Measurements from ENCODE around the gene ANP32B. TPM values are rescaled to one million over a fixed set of nuclear protein-coding genes. Genes with fewer than 3 reads are reported as not detected.
A peak's percentile ranks its signal among the peaks of the same experiment; 100 is the strongest.

The ANP32B gene
- total RNA-seq, 3 donors from 2014 or later = 37.0 to 54.7 (median 44.0) TPM

DNA sequence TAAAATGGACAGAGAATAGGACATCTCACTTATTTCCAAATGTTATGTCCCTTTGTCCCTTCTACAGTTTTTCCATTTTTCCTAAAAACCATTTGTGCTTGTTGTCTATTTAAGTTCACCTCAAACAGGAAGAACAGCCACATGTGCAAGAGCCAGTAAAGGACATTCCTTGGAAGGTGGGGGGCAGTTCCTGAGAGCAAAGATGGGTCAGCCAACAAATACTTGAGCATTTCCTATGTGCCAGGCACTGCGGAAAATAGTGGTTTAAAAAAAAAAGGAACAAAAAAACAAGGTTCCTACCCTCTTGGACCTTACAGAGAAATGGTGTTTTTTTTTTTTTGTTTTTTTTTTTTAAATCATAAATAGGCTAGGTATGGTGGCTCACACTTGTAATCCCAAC lies 26.8 kb downstream of the ANP32B start:
- intact Hi-C loops (cut with DNase I; ENCODE audit: low total_unique reads) = no loop called here
- H3K27me3 ChIP-seq = no peaks in the 10 kb centered on the region
- no peak overlapping the region for H3K4me3 ChIP-seq
- peak overlapping the region; percentile 6 to 40 for H3K27ac ChIP-seq
- no peaks in the 10 kb centered on the region for H3K9me3 ChIP-seq
- DNase-seq (ENCODE audit: low spot score in 2 of 2) = peak in 1 of 2 donors; percentile 60
- no peaks in the 10 kb centered on the region for H3K4me1 ChIP-seq
- no peak for TF ChIP-seq POLR2A (IDR thresholded peaks at IDR 0.05)
- TF ChIP-seq, protein P1, sequence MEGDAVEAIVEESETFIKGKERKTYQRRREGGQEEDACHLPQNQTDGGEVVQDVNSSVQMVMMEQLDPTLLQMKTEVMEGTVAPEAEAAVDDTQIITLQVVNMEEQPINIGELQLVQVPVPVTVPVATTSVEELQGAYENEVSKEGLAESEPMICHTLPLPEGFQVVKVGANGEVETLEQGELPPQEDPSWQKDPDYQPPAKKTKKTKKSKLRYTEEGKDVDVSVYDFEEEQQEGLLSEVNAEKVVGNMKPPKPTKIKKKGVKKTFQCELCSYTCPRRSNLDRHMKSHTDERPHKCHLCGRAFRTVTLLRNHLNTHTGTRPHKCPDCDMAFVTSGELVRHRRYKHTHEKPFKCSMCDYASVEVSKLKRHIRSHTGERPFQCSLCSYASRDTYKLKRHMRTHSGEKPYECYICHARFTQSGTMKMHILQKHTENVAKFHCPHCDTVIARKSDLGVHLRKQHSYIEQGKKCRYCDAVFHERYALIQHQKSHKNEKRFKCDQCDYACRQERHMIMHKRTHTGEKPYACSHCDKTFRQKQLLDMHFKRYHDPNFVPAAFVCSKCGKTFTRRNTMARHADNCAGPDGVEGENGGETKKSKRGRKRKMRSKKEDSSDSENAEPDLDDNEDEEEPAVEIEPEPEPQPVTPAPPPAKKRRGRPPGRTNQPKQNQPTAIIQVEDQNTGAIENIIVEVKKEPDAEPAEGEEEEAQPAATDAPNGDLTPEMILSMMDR (IDR thresholded peaks at IDR 0.05) = no peak
- TF ChIP-seq POLR2AphosphoS5 (IDR thresholded peaks at IDR 0.05) = peak in 1 of 3 donors; percentile 68
- H3K36me3 ChIP-seq = no peaks in the 10 kb centered on the region

DNA sequence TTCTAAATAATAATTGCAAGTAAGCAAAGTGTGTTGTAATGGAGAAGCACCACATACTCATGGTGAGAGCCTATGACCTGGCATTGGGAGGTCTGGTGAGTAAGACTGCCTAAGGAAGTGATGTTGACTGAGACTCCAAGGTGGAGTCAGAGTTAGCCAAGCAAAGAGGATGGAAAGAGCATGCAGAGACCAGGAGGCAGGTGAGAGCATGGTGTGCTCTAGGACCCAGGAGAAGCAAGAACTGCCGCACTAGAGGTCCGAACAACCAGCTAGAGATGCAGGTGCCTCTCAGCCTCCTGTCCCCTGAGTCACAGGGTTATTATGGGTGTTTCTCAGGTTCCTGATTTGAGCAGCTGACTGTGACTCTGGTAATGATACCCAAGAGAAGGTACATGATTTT lies 27.3 kb downstream of the ANP32B start:
- DNase-seq (ENCODE audit: low spot score in 2 of 2) = no peak
- Histone ChIP-seq H3K36me3 (no peaks in the 10 kb centered on the region), H3K9me3 (no peaks in the 10 kb centered on the region), H3K4me1 (no peaks in the 10 kb centered on the region), H3K27ac (peak overlapping the region in 1 of 2 donors; percentile 6), H3K4me3 (no peak overlapping the region), H3K27me3 (no peaks in the 10 kb centered on the region)
- intact Hi-C loops (cut with DNase I; ENCODE audit: low total_unique reads) = no loop called here
- TF ChIP-seq, protein P1 (IDR thresholded peaks at IDR 0.05) = no peak
- no peak for TF ChIP-seq POLR2A (IDR thresholded peaks at IDR 0.05)
- no peak for TF ChIP-seq POLR2AphosphoS5 (IDR thresholded peaks at IDR 0.05)

DNA sequence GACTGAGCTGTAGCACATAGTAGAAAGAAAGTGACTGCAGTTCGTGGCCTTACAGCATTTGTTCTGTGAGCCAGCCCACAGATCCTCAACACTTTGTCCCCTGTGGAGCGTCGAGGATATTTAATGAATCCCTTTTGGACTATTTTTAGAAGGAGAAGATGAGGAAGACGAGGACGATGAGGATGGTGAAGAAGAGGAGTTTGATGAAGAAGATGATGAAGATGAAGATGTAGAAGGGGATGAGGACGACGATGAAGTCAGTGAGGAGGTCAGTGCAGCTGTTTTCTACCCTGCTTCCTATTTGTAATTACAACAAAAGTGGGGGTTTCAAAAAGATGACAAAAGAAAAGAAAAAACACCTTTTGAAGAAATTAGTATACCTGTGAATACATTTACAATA lies 28.0 kb downstream of the ANP32B start:
- Histone ChIP-seq H3K27me3 (no peaks in the 10 kb centered on the region), H3K4me1 (no peaks in the 10 kb centered on the region), H3K9me3 (no peaks in the 10 kb centered on the region), H3K27ac (no peak overlapping the region), H3K4me3 (no peak overlapping the region), H3K36me3 (no peaks in the 10 kb centered on the region)
- TF ChIP-seq POLR2A (IDR thresholded peaks at IDR 0.05) (no peak), POLR2AphosphoS5 (IDR thresholded peaks at IDR 0.05) (no peak)
- TF ChIP-seq, protein P1 (IDR thresholded peaks at IDR 0.05) = no peak
- no peak for DNase-seq (ENCODE audit: low spot score in 2 of 2)
- intact Hi-C loops (cut with DNase I; ENCODE audit: low total_unique reads) = no loop called here

DNA sequence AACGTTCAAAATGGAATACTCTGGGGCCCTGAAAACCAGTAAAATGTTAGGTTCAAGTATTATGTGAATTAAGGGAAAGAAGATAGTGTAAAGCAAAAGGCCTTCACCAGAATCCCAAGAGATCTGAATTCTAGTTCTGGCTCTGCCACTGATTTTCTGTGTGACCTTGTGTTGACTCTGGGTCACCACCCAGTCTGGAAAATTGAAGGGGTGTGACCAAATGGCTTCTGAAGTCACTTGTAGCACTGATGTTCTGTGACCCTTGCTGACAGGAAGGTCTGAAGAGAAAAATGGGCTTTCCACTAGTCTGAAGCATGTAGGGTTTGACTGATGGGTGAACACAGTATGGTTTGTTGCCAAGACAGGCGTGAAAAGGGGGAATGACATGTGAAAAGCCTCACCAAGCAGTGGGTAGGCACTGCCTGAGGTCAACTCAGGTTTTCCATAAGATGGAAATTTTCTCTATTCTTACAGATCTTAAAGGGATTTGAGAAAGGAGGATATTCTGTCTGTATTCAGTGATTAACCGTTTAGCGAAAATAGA lies 33.1 kb downstream of the ANP32B start:
- no peaks in the 10 kb centered on the region for H3K27me3 ChIP-seq
- no peaks in the 10 kb centered on the region for H3K9me3 ChIP-seq
- no peak for DNase-seq (ENCODE audit: low spot score in 2 of 2)
- no peak overlapping the region for H3K4me3 ChIP-seq
- intact Hi-C loops (cut with DNase I; ENCODE audit: low total_unique reads) = no loop called here
- H3K27ac ChIP-seq = no peak overlapping the region
- TF ChIP-seq POLR2A (IDR thresholded peaks at IDR 0.05) = no peak
- no peak for TF ChIP-seq POLR2AphosphoS5 (IDR thresholded peaks at IDR 0.05)
- TF ChIP-seq, protein P1 (IDR thresholded peaks at IDR 0.05) = no peak
- H3K4me1 ChIP-seq = no peaks in the 10 kb centered on the region
- H3K36me3 ChIP-seq = no peaks in the 10 kb centered on the region

DNA sequence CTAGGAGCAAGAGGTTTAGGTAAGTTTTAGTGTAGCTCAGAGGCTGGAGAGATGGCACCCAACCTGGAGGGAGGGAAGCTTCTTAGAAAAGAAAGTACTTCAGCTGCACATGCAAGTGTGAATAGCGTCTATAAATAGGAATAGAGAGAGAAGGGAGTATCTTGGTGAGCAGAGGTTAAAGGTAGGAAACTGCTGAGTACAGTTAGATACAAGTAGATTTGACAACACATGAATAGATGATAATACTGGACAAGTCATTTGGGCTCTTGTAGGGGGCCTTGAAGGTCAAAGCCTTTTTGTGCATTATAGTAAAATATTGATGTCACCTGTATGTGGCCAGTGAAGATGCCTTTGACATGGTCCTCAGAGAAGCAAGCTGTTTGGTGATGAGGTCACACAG lies 34.2 kb downstream of the ANP32B start:
- H3K36me3 ChIP-seq = no peaks in the 10 kb centered on the region

More for the DNA sequence above, 34.2 kb downstream of the ANP32B start:
- intact Hi-C loops (cut with DNase I; ENCODE audit: low total_unique reads) = no loop called here
- DNase-seq (ENCODE audit: low spot score in 2 of 2) = no peak
- H3K4me1 ChIP-seq = no peaks in the 10 kb centered on the region
- TF ChIP-seq, protein P1 (IDR thresholded peaks at IDR 0.05) = no peak
- TF ChIP-seq POLR2A (IDR thresholded peaks at IDR 0.05) = no peak
- TF ChIP-seq POLR2AphosphoS5 (IDR thresholded peaks at IDR 0.05) = no peak
- no peaks in the 10 kb centered on the region for H3K27me3 ChIP-seq
- no peaks in the 10 kb centered on the region for H3K9me3 ChIP-seq
- no peak overlapping the region for H3K27ac ChIP-seq
- H3K4me3 ChIP-seq = no peak overlapping the region
